Esophagus muscularis mucosa (tissue), 4 donors: ENCODE data around the gene CSTB. TPM values are rescaled to one million over a fixed set of nuclear protein-coding genes. Genes with fewer than 3 reads are reported as not detected.

ENCODE experiments used
- DNase-seq: peaks from one replicate; pipeline ENCODE4 v3.0.0-alpha.2; 2017; ENCODE audit errors: extremely low spot score
- H3K27ac ChIP-seq, 4 donors: fragments of 200-600 bp; sonication (generic); replicated peaks in 1 of 4; 1 replicate in 3 of 4; 2 replicates in 1 of 4; pipeline ENCODE4 v1.5.1; 2016 to 2019; ENCODE audit warnings: mild to moderate bottlenecking in 1 of 4
- H3K27me3 ChIP-seq, 4 donors: fragments of 200-600 bp; sonication (generic); one replicate each; pipeline versions ENCODE4 v1.5.1 to v1.6.0; 2016 to 2019
- H3K36me3 ChIP-seq, 4 donors: fragments of 200-600 bp; sonication (generic); one replicate each; pipeline ENCODE4 v1.5.1; 2016 to 2019
- H3K4me1 ChIP-seq, 4 donors: fragments of 200-600 bp; sonication (generic); one replicate each; pipeline ENCODE4 v1.5.1; 2016 to 2019
- H3K4me3 ChIP-seq, 4 donors: fragments of 200-600 bp; sonication (generic); 1 replicate in 2 of 4; 2 replicates in 2 of 4; pipeline ENCODE4 v1.5.1; 2016 to 2019; ENCODE audit warnings: mild to moderate bottlenecking in 4 of 4, moderate library complexity in 1 of 4
- H3K9me3 ChIP-seq, 4 donors: fragments of 200-600 bp; sonication (generic); 1 replicate in 3 of 4; 2 replicates in 1 of 4; pipeline ENCODE4 v1.5.1; 2016 to 2019
- EP300 ChIP-seq: sonication (generic); formaldehyde crosslinking; IDR thresholded peaks from one replicate; pipeline ENCODE4 v1.6.1; 2017; ENCODE audit warnings: antibody characterized with exemption
- POLR2A ChIP-seq: fragments of 450-650 bp; IDR thresholded peaks from one replicate; pipeline ENCODE4 v1.6.1; 2017; ENCODE audit warnings: antibody characterized with exemption, moderate library complexity, mild to moderate bottlenecking, low read depth
- POLR2AphosphoS5 ChIP-seq, 2 donors: sonication (generic); formaldehyde crosslinking; IDR thresholded peaks; one replicate each; pipeline ENCODE4 v1.6.1; 2017; ENCODE audit warnings: antibody characterized with exemption in 2 of 2
- WGBS: methylation state at CpG from one replicate; pipeline ENCODE4 v1.1.5; 2018; 5-methylcytosine and 5-hydroxymethylcytosine counted together
- intact Hi-C: fragments of 100-400 bp; cut with DNase I; formaldehyde crosslinking; loops from one replicate; pipeline ENCODE4 v1.15.1; 2023
- total RNA-seq, 4 donors: library from RNA; depleted of rRNA; stranded (reverse); fragments of >200 nt; gene quantifications; one replicate each; pipeline versions ENCODE4 v1.1.0 to v1.2.1, GENCODE V29; 2016
- TF ChIP-seq, protein P1 (sequence below), 3 experiments: fragments of 200-600 bp in 2 of 3; fragments of 450-650 bp in 1 of 3; sonication (generic) in 2 of 3; IDR thresholded peaks; one replicate each; pipeline ENCODE4 v1.5.1; 2017 to 2019; ENCODE audit warnings: antibody characterized with exemption in 3 of 3, mild to moderate bottlenecking in 2 of 3, moderate library complexity in 1 of 3

Gene CSTB
- total RNA-seq, 4 donors from 2014 or later = 5.0 to 21.1 (median 8.1) TPM

DNA sequence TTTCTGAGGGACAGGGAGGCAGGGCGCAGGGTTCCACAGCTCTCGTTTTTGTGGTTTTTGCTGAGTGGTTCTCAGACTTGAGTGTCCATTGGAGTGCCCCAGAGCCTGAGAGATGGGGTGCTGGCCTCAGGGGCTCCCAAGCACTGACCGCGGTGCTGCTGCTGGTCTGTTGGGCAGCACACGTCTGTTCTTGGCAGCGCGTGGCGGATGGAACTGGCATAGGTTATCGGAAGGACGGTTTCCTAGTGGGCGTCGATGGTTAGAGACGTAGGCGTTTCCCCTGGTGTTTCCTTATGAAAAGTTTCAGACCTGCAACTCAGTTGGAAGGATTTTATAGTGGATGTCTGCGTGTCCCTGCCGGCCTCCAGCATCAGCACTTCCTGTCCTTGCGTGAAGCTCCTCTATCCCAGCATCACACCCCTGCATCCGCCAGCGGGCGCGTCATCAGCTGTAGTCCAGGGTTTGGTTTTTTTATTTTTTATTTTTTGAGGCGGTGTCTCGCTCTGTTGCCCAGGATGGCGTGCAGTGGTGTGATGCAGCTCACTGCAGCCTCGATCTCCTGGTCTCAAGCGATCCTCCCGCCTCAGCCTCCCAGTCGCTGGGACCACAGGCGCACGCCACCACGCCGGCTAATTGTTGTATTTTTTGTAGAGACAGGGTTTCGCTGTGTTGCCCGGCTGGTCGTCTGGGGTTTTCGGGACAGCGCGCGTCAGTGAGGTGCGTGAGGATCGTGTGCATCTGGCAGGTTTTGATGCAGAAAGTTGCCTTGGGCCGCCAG, 25.1 kb upstream of the CSTB start:
- intact Hi-C loops = no loop called here
- DNase-seq = no peak
- Histone ChIP-seq H3K27ac (no peak overlapping the region), H3K36me3 (peaks cover 67 to 93% (median 87%) of the 10 kb centered on the region in 4 donors), H3K4me1 (no peaks in the 10 kb centered on the region), H3K27me3 (no peaks in the 10 kb centered on the region), H3K9me3 (no peaks in the 10 kb centered on the region), H3K4me3 (no peak overlapping the region)
- no peak for TF ChIP-seq POLR2AphosphoS5 (IDR thresholded peaks at IDR 0.05)
- TF ChIP-seq, protein P1, sequence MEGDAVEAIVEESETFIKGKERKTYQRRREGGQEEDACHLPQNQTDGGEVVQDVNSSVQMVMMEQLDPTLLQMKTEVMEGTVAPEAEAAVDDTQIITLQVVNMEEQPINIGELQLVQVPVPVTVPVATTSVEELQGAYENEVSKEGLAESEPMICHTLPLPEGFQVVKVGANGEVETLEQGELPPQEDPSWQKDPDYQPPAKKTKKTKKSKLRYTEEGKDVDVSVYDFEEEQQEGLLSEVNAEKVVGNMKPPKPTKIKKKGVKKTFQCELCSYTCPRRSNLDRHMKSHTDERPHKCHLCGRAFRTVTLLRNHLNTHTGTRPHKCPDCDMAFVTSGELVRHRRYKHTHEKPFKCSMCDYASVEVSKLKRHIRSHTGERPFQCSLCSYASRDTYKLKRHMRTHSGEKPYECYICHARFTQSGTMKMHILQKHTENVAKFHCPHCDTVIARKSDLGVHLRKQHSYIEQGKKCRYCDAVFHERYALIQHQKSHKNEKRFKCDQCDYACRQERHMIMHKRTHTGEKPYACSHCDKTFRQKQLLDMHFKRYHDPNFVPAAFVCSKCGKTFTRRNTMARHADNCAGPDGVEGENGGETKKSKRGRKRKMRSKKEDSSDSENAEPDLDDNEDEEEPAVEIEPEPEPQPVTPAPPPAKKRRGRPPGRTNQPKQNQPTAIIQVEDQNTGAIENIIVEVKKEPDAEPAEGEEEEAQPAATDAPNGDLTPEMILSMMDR (IDR thresholded peaks at IDR 0.05) = no peak
- no peak for TF ChIP-seq EP300
- no peak for TF ChIP-seq POLR2A
- WGBS = 94% methylated on average over 42 of the region's 42 CpGs

DNA sequence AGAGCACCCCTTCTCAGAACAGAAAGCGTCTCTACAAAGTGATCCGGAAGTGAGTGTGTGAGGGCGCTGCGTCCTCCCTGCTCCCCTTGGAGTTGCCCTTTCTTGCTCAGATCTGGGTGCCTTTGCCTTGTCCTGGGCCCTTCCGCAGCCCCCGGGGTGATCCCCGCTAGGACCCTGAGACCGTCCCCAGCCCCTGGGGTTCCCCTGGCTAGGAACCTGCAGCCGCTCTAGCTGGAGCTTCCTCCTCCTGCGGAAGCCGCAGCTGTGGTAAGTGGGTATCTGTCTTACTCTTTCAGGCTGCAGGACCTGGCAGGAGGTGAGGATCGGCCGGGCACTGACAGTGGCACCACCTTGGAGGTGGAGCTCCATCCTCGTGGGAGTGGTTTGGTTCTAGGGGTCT, 24.5 kb upstream of the CSTB start:
- TF ChIP-seq EP300 (no peak), POLR2AphosphoS5 (IDR thresholded peaks at IDR 0.05) (no peak), POLR2A (no peak)
- TF ChIP-seq, protein P1 (IDR thresholded peaks at IDR 0.05) = no peak
- peaks cover 74 to 94% (median 91%) of the 10 kb centered on the region in 4 donors for H3K36me3 ChIP-seq
- intact Hi-C loops = no loop called here

DNA sequence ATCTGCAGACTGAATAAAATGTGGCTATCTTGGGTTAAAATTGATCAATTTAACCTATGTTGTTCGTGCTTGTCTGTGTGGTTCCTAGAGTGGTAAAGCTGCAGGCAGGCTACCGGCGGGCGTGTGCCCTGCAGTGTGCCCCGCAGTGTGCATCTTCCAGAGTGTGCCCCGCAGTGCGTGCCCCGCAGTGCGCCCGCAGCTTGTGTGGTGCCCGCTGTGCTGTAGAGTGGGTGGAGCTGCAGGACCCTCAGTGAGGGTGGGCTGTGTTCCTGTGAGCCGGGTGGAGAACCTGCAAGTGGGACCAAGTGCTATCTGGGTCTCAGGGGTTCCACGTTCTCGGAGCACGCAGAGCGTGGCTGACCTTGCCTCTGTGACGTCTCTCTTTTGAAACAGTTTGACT, 24.0 kb upstream of the CSTB start:
- no peaks in the 10 kb centered on the region for H3K4me1 ChIP-seq
- peaks cover 78 to 98% (median 95%) of the 10 kb centered on the region in 4 donors for H3K36me3 ChIP-seq
- H3K9me3 ChIP-seq = no peaks in the 10 kb centered on the region
- intact Hi-C loops = no loop called here
- no peak overlapping the region for H3K4me3 ChIP-seq
- H3K27me3 ChIP-seq = no peaks in the 10 kb centered on the region
- WGBS = 92% methylated on average over 17 of the region's 17 CpGs
- TF ChIP-seq POLR2AphosphoS5 (IDR thresholded peaks at IDR 0.05) (no peak), EP300 (no peak), POLR2A (no peak)
- TF ChIP-seq, protein P1 (IDR thresholded peaks at IDR 0.05) = no peak
- DNase-seq = no peak
- no peak overlapping the region for H3K27ac ChIP-seq

More for the DNA sequence above, 24.5 kb upstream of the CSTB start:
- no peak overlapping the region for H3K4me3 ChIP-seq
- no peaks in the 10 kb centered on the region for H3K9me3 ChIP-seq
- H3K4me1 ChIP-seq = no peaks in the 10 kb centered on the region
- no peaks in the 10 kb centered on the region for H3K27me3 ChIP-seq
- WGBS = 91% methylated on average over 7 of the region's 14 CpGs
- H3K27ac ChIP-seq = no peak overlapping the region
- no peak for DNase-seq

DNA sequence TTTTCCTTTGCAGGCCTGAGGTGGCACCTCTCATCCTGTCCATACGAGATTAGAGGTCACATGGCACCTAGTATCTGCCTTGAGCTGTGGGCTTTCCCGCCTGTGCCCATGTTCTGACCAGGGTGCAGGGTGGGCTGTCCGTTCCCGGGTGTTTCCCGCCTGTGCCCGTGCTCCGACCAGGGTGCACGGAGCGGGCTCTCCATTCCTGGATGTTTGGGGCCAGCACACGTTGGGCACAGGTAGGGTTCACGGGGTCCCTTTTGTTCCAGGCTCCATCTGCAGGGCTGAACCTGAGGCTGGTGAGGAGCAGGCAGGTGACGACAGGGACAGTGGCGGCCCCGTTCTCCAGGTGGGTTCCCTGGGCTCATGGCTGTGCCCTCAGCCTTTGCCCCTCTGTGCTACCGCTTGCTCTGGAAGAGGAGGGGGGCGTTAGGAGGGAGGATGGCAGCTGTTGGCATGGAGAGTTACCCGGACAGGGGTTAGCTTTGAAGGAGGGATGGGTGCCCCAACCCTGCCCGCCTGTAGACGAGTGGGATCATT, 23.3 kb upstream of the CSTB start:
- Histone ChIP-seq H3K9me3 (no peaks in the 10 kb centered on the region), H3K36me3 (peaks cover 82 to 100% (median 100%) of the 10 kb centered on the region in 4 donors), H3K27me3 (no peaks in the 10 kb centered on the region), H3K27ac (no peak overlapping the region), H3K4me1 (no peaks in the 10 kb centered on the region), H3K4me3 (no peak overlapping the region)
- intact Hi-C loops = no loop called here
- DNase-seq = no peak
- WGBS = 75% methylated on average over 6 of the region's 19 CpGs
- no peak for TF ChIP-seq POLR2AphosphoS5 (IDR thresholded peaks at IDR 0.05)
- TF ChIP-seq, protein P1 (IDR thresholded peaks at IDR 0.05) = no peak
- no peak for TF ChIP-seq EP300
- no peak for TF ChIP-seq POLR2A
